Coronary artery (tissue), 2 donors: ENCODE results near the gene NCOA7.
"Not testable (repeated sequence)": the region's sequence is repeated elsewhere in the genome, so short reads cannot be mapped to it uniquely, and the experiment has no call there.

Experiments used
- DNase-seq: peaks from one replicate; pipeline ENCODE4 v3.0.0-alpha.2; 2017; ENCODE audit warnings: low spot score
- H3K27ac ChIP-seq, 2 donors: fragments of 200-600 bp; sonication (generic); one replicate each; pipeline ENCODE4 v1.5.1; 2016 to 2019
- H3K4me3 ChIP-seq: fragments of 200-600 bp; sonication (generic); 2 replicates; pipeline ENCODE4 v1.5.1; 2016; ENCODE audit warnings: mild to moderate bottlenecking, moderate library complexity
- CTCF ChIP-seq: fragments of 200-600 bp; sonication (generic); IDR thresholded peaks from one replicate; pipeline ENCODE4 v1.5.1; 2019; ENCODE audit warnings: antibody characterized with exemption

The NCOA7 gene

DNA sequence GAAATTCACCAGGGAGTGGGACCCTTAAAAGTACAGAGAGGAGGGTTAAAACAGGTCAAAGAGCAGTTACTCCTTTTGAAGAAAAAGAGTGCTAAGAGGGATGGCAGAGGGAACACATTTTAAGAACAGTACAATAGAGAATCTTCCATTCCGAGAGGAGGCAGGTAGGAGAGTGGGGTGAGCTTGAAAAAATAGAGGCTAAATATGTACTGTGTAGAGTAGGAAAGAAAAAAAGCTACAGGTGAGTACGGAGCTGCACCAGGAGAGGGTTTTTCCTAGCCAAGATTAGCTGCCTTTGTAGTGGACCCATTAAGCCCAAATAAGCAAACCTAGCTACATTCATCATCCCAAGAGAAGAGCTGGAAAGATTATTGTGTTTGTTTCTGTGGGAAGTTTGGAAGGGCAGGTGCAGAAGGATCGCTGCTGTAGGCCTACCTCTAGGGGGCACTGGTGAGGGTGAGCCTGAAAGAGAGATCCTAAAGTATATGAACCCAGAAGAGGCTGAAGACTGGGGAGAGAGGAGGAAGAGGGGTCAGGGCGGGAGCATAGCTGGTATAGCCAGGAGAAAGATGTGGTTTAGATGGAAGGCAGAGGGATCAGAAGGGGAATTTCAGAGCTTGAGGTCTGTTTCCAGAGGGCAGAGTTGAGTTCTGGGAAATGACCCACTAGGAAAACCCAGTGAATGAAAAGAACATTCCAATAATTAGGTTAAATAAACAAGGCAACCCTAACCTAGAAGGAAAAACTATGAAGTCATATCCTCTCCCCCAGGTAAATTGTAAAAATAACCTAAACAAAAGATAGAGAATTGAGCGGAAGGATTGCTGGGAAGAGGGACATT lies 115.6 kb downstream of the NCOA7 start:
- peak; percentile 57 for TF ChIP-seq CTCF
- H3K4me3 ChIP-seq, result no peak overlapping the region
- DNase-seq, result no peak
- no peak overlapping the region for H3K27ac ChIP-seq

DNA sequence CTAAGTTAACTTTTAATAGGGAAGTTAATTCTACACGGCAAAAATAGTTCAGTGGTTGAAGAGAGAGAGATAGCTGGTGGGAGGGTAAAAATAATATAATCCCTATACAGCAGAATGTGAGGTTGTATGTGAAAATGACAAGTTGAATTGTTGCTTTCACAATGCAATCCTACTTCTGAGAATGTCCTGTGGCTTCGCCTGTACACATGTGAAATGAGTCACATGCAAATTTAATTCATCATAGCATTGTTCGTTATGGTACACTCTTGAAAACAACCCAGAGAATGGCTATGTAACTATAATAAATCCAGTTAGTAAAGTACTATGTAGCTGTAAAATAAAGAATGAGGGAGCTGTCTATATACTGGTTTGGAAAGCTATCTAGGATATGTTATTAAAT lies 119.8 kb downstream of the NCOA7 start:
- H3K4me3 ChIP-seq, result no peak overlapping the region
- H3K27ac ChIP-seq, result no peak overlapping the region
- DNase-seq, result no peak
- no peak for TF ChIP-seq CTCF

DNA sequence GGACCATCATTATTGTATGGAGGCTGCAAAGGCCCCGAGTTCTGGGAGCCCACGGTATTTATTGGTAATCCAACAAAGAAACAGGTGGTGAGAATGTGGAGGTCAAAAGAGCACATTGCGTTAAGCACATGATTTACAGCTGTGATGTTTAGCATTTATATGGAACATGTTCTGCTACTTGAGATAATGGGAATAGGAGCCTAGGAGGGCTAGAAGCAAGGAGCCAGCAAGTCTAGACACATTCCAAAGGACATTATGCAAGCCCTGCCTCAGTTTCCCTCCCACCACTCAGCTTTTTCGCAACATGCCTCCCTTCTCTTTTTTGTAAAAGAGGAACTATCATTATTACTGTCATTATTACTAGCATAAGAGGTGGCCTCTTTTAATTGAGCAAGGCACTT lies 120.3 kb downstream of the NCOA7 start:
- H3K27ac ChIP-seq, DNase-seq, H3K4me3 ChIP-seq: not testable (repeated sequence)

DNA sequence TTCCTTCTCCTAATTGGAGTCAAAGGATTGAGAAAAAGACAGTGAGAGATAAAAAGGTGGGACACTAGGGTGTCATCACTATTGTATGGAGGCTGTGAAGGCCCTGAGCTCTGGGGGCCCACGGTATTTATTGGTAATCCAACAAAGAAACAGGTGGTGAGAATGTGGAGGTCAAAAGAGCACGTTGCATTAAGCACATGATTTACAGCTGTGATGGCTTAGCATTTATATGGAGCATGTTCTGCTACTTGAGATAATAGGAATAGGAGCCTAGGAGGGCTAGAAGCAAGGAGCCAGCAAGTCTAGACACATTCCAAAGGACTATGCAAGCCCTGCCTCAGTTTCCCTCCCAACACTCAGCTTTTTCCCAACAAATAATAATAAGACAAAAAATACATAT lies 121.7 kb downstream of the NCOA7 start:
- DNase-seq, H3K4me3 ChIP-seq, H3K27ac ChIP-seq: not testable (repeated sequence)

DNA sequence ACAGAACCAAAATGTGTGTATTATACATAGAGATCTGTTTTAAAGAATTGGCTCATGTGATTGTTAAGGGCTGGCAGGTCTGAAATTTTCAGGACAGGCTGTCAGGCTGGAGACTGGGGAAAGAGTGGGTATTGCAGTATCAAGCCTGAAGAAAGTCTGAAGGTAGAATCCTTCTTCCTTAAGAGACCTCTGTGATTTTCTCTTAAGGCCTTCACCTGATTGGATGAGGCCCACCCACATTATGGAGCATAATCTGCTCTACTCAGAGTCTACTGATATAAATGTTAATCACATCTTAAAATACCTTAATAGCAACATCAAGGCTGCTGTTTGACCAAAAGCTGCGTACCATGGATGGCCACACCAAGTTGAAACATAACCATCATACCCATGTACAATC lies 122.4 kb downstream of the NCOA7 start:
- H3K27ac ChIP-seq, result no peak overlapping the region
- no peak for TF ChIP-seq CTCF
- DNase-seq, result no peak
- H3K4me3 ChIP-seq, result no peak overlapping the region

- DNase-seq, result no peak
- H3K4me3 ChIP-seq, result no peak overlapping the region
These were observed 123.1 kb downstream of the NCOA7 start for GRCh38 chr6:125913864-125914351.

DNA sequence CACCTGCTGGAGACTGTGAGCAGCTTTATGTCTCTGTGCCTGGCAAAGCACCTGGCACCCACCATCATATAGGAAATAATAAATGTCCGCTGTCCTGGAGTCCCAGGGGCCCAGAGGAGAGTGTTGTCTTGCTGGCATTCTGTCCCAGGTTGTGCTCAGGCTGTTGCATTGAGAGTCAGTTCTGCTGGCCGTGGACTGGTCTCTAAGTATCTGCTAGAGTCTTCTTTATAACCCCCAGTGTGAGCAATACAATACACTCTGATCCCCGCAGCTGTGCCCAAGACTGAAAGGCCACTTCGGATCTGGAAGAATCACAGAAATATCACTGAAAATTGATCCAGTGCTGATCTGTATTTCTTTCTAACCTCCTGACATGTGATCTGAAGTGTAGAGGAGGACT lies 127.5 kb downstream of the NCOA7 start:
- no peak overlapping the region for H3K4me3 ChIP-seq

More at GRCh38 chr6:125913864-125914351, 123.1 kb downstream of the NCOA7 start:
- H3K27ac ChIP-seq, result no peak overlapping the region
- no peak for TF ChIP-seq CTCF

More for the DNA sequence above, 127.5 kb downstream of the NCOA7 start:
- no peak for DNase-seq
- TF ChIP-seq CTCF, result no peak
- H3K27ac ChIP-seq, result peak overlapping the region; percentile 40 to 43
